PFSK-1 (cell line): ENCODE data around the gene GPR25.

Experiments
- FOXP2 ChIP-seq: optimal IDR thresholded peaks from 2 replicates; pipeline ENCODE3; 2011; ENCODE audit warnings: borderline replicate concordance, control low read depth, inconsistent platforms; ENCODE audit not compliant: insufficient read depth; ENCODE audit errors: extremely low read length, extremely low read depth
- POLR2AphosphoS5 ChIP-seq: IDR thresholded peaks from 2 replicates; pipeline ENCODE4 v1.6.1; 2012; ENCODE audit warnings: low read depth, mild to moderate bottlenecking, control low read depth, low read length, moderate library complexity
- REST ChIP-seq, 2 experiments: IDR thresholded peaks; 2 replicates each; pipeline versions ENCODE4 v1.6.1 to v1.8.0; 2011 to 2012; ENCODE audit warnings: low read depth in 2 of 2, low read length in 2 of 2, control low read depth in 1 of 2, inconsistent platforms in 1 of 2, mild to moderate bottlenecking in 1 of 2, moderate library complexity in 1 of 2; ENCODE audit not compliant: insufficient read depth in 1 of 2
- SIN3A ChIP-seq: IDR thresholded peaks from 2 replicates; pipeline ENCODE4 v1.6.1; 2012; ENCODE audit warnings: mild to moderate bottlenecking, low read length, moderate library complexity, borderline replicate concordance; ENCODE audit not compliant: insufficient read depth
- TAF1 ChIP-seq: IDR thresholded peaks from 2 replicates; pipeline ENCODE4 v1.6.1; 2012; ENCODE audit warnings: low read length, control low read depth, borderline replicate concordance; ENCODE audit not compliant: insufficient read depth

Gene GPR25

DNA sequence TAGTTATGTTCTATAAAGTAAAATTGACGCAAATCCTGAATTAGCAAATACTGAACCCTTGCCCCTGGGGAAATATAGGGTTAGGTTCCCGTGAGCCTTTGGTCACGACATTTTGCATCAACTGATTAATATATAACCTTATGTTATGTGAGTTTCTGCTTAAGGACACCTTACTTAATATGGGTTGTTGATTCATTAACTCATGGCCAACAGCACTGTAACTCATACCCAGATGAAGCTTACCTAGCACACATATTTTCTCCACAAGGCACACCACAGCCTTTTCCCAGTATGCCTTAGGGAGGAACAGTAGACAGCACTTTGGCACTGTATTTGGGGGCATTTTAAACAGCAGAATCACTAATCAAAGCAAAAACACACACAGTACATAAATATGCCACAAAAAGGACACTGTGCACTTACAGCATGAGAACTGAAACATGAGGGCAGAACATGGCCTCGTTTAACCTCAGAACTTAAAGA lies 37.0 kb downstream of the GPR25 start:
- TF ChIP-seq FOXP2 (no peak), REST (IDR thresholded peaks at IDR 0.05; ENCODE audit: insufficient read depth in 1 of 2, low read depth in 2 of 2, low read length in 2 of 2) (no peak), TAF1 (no peak), SIN3A (no peak), POLR2AphosphoS5 (no peak)

GRCh38 chr1:200911361-200911760 lies 38.6 kb downstream of the GPR25 start:
- TF ChIP-seq SIN3A (no peak), REST (IDR thresholded peaks at IDR 0.05; ENCODE audit: insufficient read depth in 1 of 2, low read depth in 2 of 2, low read length in 2 of 2) (no peak), TAF1 (no peak), FOXP2 (no peak), POLR2AphosphoS5 (no peak)

GRCh38 chr1:200912737-200913407 lies 40.1 kb downstream of the GPR25 start:
- TF ChIP-seq POLR2AphosphoS5 (no peak), TAF1 (no peak)

GRCh38 chr1:200916152-200916551 lies 43.4 kb downstream of the GPR25 start:
- no peak for TF ChIP-seq POLR2AphosphoS5
- no peak for TF ChIP-seq REST (IDR thresholded peaks at IDR 0.05; ENCODE audit: insufficient read depth in 1 of 2, low read depth in 2 of 2, low read length in 2 of 2)
- TF ChIP-seq FOXP2, result no peak
- no peak for TF ChIP-seq SIN3A
- no peak for TF ChIP-seq TAF1

DNA sequence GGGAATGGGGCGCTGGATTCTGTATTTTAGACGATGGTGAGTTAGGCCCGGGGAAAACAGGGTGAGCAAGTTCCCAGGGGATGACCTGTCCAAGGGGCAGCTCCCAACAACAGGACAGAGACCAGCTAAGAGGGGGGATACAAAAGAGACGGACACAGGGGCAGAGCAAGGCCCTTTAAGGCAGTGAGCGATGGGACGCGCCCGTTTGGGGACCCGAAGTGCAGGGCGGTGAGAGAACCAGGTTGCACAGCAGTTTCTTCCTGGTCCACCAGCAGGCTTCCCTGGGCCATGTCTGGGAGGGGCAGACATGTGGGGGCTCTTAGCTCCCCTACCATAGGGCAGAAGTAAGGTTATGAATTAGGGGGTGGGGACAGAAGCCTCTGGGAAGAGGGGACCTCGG lies 43.9 kb downstream of the GPR25 start:
- TF ChIP-seq TAF1 (no peak), FOXP2 (no peak), SIN3A (no peak), REST (IDR thresholded peaks at IDR 0.05; ENCODE audit: insufficient read depth in 1 of 2, low read depth in 2 of 2, low read length in 2 of 2) (no peak), POLR2AphosphoS5 (no peak)
